ENCODE measurements around the gene ZIC1.

DNA sequence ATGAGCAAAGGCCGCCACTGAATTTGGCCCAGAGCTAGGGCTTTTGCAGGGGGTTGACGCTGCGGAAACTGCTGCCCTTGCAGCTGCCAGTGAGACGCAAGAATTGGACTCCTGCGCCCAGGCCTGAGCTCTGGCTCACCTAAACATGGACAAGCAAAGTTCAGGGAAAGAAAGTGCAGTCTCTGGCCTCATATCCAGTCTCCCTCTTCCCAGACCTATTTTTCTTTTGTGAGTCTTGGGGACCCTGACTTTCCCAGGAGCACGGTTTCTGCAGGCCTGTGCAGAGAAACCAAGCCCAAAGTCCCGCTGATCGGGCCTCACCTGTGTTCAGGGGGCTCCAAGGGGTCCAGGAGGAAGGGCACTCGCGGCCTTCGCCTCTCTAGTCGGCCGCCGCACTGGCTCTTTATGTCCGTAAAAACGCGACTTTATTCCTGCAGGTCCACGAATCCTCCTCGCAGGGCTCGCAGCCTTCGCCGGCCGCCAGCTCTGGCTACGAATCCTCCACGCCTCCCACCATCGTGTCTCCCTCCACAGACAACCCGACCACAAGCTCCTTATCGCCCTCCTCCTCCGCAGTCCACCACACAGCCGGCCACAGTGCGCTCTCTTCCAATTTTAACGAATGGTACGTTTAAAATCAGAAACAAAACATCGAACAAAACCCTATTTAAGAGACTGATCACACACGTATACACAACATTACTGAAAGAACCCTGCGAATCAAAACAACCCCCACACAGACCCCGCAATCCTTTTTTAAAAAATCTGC, 3.9 kb downstream of the ZIC1 start:
- no peak for TF ChIP-seq GLIS3 (CRISPR knock-in tag; IDR thresholded peaks at IDR 0.05)
- no peak for TF ChIP-seq ISL1 (CRISPR knock-in tag; IDR thresholded peaks at IDR 0.05)
